ENCODE data around the gene MCF2L.

Gene MCF2L

DNA sequence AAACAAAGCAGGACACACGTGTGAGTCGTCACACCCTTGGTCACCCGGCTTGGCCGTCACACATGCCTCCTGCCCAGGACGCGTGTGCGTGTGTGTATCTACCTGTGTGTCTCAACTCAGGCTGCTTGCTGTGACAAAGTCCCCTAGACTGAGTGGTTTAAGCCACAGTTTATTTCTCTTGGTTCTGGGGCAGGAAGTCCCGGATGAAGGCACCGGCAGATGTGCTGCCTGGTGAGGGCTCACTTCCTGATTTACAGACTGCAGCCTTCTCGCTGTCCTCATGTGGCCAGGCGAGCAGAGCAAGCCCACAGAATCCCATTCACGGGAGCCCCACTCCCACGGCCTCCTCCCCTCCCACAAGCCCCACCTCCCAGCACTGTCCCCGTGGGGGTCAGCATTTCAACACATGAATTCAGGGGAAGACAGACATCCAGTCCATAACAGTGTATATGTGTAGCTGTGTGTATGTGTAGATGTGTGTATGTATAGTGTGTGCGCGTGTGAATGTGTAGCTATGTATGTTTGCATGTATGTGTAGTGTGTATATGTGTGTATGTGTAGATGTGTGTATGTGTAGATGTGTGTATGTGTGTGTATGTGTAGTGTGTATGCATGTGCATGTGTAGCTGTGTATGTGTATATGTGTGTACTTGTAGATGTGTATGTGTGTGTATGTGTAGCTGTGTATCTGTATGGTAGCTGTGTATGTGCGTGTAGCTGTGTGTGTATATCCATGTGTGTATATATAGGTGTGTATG lies 51.5 kb downstream of the MCF2L start:
- TF ChIP-seq, protein P1, sequence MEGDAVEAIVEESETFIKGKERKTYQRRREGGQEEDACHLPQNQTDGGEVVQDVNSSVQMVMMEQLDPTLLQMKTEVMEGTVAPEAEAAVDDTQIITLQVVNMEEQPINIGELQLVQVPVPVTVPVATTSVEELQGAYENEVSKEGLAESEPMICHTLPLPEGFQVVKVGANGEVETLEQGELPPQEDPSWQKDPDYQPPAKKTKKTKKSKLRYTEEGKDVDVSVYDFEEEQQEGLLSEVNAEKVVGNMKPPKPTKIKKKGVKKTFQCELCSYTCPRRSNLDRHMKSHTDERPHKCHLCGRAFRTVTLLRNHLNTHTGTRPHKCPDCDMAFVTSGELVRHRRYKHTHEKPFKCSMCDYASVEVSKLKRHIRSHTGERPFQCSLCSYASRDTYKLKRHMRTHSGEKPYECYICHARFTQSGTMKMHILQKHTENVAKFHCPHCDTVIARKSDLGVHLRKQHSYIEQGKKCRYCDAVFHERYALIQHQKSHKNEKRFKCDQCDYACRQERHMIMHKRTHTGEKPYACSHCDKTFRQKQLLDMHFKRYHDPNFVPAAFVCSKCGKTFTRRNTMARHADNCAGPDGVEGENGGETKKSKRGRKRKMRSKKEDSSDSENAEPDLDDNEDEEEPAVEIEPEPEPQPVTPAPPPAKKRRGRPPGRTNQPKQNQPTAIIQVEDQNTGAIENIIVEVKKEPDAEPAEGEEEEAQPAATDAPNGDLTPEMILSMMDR (IDR thresholded peaks at IDR 0.05): no peak

- TF ChIP-seq, protein P1 (IDR thresholded peaks at IDR 0.05): no peak
Observed at GRCh38 chr13:113021391-113021790, 52.4 kb downstream of the MCF2L start.

DNA sequence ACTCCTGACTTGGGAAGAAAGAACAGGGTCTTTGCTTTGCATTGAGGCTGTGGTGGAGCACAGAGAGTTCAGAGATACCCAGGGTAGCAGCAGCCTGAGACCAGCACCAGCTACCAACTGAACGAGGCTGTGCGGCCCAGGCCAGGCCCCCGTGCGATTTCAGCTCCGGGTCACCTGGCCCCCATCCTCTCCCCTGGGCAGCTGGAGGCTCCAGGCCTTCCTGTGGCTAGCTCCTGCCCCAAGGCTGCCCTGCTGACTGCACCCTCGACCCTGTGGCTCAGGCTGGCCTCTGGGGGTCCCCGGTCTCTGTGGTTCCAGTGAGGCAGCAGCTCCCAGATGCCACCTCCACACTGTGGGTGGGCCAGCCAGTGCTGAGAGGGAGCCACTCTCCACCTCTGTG lies 52.8 kb downstream of the MCF2L start:
- TF ChIP-seq, protein P1 (IDR thresholded peaks at IDR 0.05): no peak

DNA sequence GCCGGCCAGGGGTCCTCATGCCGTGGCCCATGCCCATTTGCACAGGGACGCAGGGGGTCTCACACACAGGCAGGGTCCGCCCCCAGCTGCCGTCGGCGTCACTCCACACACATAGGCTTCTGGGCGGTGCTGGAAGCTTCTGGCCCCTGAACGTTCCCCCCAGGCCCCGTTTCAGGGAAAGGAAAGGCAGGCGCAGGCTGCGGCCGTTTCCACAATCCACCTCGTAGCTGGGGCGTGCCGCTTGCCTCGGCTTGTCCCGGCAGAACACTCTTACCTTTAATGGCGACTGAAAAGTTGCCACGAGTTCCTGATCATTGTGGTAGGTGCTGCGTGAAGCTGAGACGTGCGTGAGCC lies 53.4 kb downstream of the MCF2L start:
- TF ChIP-seq, protein P1 (IDR thresholded peaks at IDR 0.05): no peak

DNA sequence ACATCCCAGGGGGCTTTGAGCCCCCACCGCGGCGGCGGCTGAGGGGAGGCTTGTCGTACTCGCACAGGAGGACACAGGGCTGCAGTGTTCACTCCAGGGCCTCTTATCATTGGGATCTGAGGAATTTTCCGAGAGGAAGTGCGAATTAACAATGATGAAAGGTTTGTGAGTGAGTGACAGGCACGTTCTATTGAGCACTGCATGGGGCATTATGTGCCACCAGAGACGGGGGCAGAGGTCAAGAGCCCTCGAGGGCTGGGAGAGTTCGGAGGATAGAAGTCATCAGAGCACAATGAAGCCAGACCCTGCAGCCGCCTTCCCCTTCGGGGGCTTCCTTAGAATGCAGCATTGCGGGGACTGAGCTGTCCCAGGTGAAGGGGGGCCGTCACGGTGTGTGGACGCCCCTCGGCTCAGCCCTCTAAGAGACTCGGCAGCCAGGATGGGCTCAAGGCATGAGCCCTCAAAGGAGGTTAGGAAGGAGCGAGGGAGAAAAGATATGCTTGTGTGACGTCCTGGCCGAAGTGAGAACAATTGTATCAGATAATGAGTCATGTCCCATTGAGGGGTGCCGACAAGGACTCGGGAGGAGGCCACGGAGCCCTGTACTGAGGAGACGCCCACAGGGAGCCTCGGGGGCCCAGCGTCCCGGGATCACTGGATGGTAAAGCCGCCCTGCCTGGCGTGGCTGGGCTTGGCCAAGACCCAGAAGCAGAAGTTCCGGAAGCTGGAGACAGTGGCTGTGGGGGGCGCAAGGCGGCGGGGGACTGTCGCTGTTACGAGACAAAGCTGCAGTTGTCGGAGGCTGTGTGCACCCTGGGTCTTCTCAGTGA lies 53.9 kb downstream of the MCF2L start:
- TF ChIP-seq, protein P1 (IDR thresholded peaks at IDR 0.05): no peak

DNA sequence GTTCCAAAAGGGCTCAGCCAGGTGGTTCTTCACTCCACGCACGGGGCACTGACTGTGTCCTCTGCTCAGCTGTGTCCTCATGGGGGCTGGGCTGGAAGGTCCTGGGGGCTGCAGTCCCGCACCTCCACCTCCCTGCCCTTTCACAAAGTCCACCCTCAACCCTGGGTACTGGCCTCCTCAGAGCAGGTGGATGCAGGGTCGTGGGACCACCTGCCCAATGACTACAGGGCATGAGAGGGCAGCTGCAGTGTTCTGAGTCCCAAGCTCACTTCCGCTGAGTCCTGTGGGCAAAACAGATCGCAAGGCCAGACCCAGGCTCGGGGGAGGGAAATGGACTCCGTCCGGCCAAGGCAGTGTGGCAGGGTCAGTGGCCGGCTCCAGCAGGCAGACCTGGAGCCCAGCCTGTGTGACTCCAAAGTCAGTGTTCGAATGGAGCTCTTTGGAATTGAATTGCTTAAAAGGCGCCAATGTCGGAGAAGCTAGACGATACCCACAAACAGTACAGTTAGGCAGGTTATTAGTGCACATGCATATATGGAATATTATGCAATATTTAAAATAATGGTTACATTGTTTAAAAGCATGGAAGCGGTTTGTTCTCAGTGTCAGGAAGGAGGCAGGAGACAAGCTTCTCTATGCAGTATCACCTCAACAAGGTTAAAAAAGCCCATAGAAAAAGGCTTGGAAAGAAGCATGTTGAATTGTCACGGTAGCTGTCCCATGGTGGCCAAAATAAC lies 54.8 kb downstream of the MCF2L start:
- TF ChIP-seq, protein P1 (IDR thresholded peaks at IDR 0.05): no peak

DNA sequence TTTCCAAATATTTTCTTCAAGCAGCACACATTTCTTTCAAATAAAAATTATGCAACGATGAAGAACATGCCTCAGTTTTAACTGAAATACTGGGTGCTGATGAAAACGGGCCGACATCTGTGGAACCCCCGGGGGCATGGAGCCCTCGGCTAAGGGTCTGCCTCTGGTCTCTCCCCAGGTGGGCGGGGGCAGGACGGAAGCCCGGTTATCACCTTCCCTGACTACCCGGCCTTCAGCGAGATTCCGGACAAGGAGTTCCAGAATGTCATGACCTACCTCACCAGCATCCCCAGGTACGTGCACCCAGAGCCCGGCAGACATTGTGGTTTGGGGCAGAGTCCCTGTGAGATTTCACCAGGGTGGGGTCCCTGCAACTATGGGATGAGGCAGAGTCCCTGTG lies 55.5 kb downstream of the MCF2L start:
- TF ChIP-seq, protein P1 (IDR thresholded peaks at IDR 0.05): no peak

All from LNCAP (cell line).